ENCODE measurements around the gene TCEA2. TPM values are rescaled to one million over a fixed set of nuclear protein-coding genes. Genes with fewer than 3 reads are reported as not detected.

TCEA2 gene
- total and polyA plus RNA-seq, 2 of the 13 experiments (the other 11 are each of a cell fraction or from before 2014, with no cell fraction given), result 28.1 to 33.7 TPM

DNA sequence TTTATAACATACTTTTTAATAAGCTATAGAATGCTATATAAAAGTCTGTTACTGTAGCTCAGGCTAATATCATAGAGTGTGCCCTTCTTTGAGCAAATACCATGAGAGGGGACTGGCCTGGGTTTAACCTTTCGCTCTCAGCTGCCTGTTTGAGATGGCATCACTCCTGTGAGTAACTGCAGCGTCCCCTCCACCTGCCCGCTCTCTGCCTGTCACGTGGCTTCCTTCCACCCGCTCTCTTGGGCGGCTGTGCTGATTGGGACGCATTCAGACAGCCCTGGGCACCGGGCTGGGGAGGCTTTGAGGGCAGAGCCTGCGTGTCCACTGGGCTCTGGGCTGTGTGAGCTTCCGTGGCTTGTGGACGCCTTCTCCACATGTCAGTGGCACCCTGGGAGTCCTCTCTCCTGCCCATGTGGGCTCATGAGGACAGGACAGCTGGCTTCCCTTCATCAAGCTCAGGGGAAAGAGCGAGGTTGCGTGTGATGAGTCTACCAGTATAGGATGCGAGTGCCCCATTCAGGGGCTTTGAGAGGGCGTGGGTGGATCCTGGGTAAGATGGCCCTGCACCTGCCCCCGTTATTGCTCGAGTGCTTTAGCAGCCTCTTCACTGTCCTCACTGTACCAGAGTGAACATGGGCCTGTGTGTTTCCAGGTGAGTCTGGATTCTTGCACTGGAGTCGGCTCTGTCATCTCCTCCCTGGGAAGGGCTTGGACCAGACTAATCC is 37.7 kb upstream of the TCEA2 start (continued):
- TF ChIP-seq, protein P1, sequence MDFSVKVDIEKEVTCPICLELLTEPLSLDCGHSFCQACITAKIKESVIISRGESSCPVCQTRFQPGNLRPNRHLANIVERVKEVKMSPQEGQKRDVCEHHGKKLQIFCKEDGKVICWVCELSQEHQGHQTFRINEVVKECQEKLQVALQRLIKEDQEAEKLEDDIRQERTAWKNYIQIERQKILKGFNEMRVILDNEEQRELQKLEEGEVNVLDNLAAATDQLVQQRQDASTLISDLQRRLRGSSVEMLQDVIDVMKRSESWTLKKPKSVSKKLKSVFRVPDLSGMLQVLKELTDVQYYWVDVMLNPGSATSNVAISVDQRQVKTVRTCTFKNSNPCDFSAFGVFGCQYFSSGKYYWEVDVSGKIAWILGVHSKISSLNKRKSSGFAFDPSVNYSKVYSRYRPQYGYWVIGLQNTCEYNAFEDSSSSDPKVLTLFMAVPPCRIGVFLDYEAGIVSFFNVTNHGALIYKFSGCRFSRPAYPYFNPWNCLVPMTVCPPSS (IDR thresholded peaks at IDR 0.05), result no peak
- TF ChIP-seq NFRKB (IDR thresholded peaks at IDR 0.05), result no peak
- TF ChIP-seq ZMAT5 (CRISPR knock-in tag; IDR thresholded peaks at IDR 0.05; ENCODE audit: borderline replicate concordance, low read depth), result no peak
- TF ChIP-seq ZNF510 (CRISPR knock-in tag; IDR thresholded peaks at IDR 0.05; ENCODE audit: low read depth), result 0 out of 2 replicates have a peak, but pooled peaks have one; percentile 8
- TF ChIP-seq ETV5 (CRISPR knock-in tag; IDR thresholded peaks at IDR 0.05; ENCODE audit: borderline replicate concordance), result no peak
- 0 out of 2 replicates have a peak, but pooled peaks have one; percentile 12 for TF ChIP-seq RXRA (CRISPR knock-in tag; IDR thresholded peaks at IDR 0.05)
- TF ChIP-seq SP5 (CRISPR knock-in tag; IDR thresholded peaks at IDR 0.05; ENCODE audit: borderline replicate concordance, low read depth), result no peak
- TF ChIP-seq, protein P2, sequence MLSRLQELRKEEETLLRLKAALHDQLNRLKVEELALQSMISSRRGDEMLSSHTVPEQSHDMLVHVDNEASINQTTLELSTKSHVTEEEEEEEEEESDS (CRISPR knock-in tag; IDR thresholded peaks at IDR 0.05; ENCODE audit: borderline replicate concordance), result no peak
- TF ChIP-seq ZNF512 (CRISPR knock-in tag; IDR thresholded peaks at IDR 0.05), result no peak
- TF ChIP-seq ZGPAT (CRISPR knock-in tag; IDR thresholded peaks at IDR 0.05), result no peak
- TF ChIP-seq ZNF775 (CRISPR knock-in tag; IDR thresholded peaks at IDR 0.05; ENCODE audit: borderline replicate concordance), result no peak
- 0 out of 2 replicates have a peak, but pooled peaks have one; percentile 23 for TF ChIP-seq MAX (IDR thresholded peaks at IDR 0.05)
- no peak for TF ChIP-seq MXD4 (CRISPR knock-in tag; IDR thresholded peaks at IDR 0.05)
- no peak for TF ChIP-seq GTF2F1 (IDR thresholded peaks at IDR 0.05; ENCODE audit: low read length)
- TF ChIP-seq ZBTB43 (CRISPR knock-in tag; conservative IDR thresholded peaks at IDR 0.05), result no peak
- TF ChIP-seq FOXO4 (CRISPR knock-in tag; conservative IDR thresholded peaks at IDR 0.05), result no peak
- no peak for TF ChIP-seq ZKSCAN5 (CRISPR knock-in tag; IDR thresholded peaks at IDR 0.05)
- TF ChIP-seq ATAD3A (CRISPR knock-in tag; IDR thresholded peaks at IDR 0.05), result no peak
- TF ChIP-seq, protein P3, sequence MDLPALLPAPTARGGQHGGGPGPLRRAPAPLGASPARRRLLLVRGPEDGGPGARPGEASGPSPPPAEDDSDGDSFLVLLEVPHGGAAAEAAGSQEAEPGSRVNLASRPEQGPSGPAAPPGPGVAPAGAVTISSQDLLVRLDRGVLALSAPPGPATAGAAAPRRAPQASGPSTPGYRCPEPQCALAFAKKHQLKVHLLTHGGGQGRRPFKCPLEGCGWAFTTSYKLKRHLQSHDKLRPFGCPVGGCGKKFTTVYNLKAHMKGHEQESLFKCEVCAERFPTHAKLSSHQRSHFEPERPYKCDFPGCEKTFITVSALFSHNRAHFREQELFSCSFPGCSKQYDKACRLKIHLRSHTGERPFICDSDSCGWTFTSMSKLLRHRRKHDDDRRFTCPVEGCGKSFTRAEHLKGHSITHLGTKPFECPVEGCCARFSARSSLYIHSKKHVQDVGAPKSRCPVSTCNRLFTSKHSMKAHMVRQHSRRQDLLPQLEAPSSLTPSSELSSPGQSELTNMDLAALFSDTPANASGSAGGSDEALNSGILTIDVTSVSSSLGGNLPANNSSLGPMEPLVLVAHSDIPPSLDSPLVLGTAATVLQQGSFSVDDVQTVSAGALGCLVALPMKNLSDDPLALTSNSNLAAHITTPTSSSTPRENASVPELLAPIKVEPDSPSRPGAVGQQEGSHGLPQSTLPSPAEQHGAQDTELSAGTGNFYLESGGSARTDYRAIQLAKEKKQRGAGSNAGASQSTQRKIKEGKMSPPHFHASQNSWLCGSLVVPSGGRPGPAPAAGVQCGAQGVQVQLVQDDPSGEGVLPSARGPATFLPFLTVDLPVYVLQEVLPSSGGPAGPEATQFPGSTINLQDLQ (CRISPR knock-in tag; IDR thresholded peaks at IDR 0.05), result peak; percentile 84
